ENCODE measurements around the gene DLEC1. TPM values are rescaled to one million over a fixed set of nuclear protein-coding genes. Genes with fewer than 3 reads are reported as not detected.

DLEC1 gene
- total and polyA plus RNA-seq, 7 donors, result 0.01 to 0.09 (median 0.05) TPM; not detected in 2

- ATAC-seq (no peak), DNase-seq (peak in 1 of 2 donors; percentile 48)
- no peaks in the 10 kb centered on the region for H3K27me3 ChIP-seq (ENCODE audit: insufficient read depth in 3 of 3, low read length in 2 of 3)
- H3K9me3 ChIP-seq, result no peaks in the 10 kb centered on the region
- H3K36me3 ChIP-seq (ENCODE audit: insufficient read depth in 1 of 2, low read depth in 1 of 2), result no peaks in the 10 kb centered on the region
- intact Hi-C loops (cut with DNase I), result no loop called here
- no peak for TF ChIP-seq CTCF (IDR thresholded peaks at IDR 0.05)
- peaks cover 4% of the 10 kb centered on the region for H3K4me1 ChIP-seq
- H3K27ac ChIP-seq, result no peak overlapping the region
- no peak overlapping the region for H3K4me3 ChIP-seq
- 87 to 93% (median 89%) methylated on average over 10 of the region's 10 CpGs for WGBS, 3 donors
Measured at GRCh38 chr3:37997342-37997741, 41.7 kb upstream of the DLEC1 start.

GRCh38 chr3:37997791-37998370 is 41.1 kb upstream of the DLEC1 start:
- H3K36me3 ChIP-seq (ENCODE audit: insufficient read depth in 1 of 2, low read depth in 1 of 2), result no peaks in the 10 kb centered on the region
- H3K27me3 ChIP-seq (ENCODE audit: insufficient read depth in 3 of 3, low read length in 2 of 3), result no peaks in the 10 kb centered on the region
- DNase-seq (peak in 1 of 2 donors; percentile 62), ATAC-seq (peak in 1 of 4 donors; percentile 1)
- WGBS, 3 donors, result 80 to 92% (median 89%) methylated on average over 6 of the region's 6 CpGs
- no peak overlapping the region for H3K27ac ChIP-seq
- intact Hi-C loops (cut with DNase I), result no loop called here
- no peak for TF ChIP-seq CTCF (IDR thresholded peaks at IDR 0.05)
- no peaks in the 10 kb centered on the region for H3K9me3 ChIP-seq
- no peak overlapping the region for H3K4me3 ChIP-seq
- H3K4me1 ChIP-seq, result peaks cover 4% of the 10 kb centered on the region

GRCh38 chr3:37999836-38000235 is 39.2 kb upstream of the DLEC1 start:
- Histone ChIP-seq H3K36me3 (ENCODE audit: insufficient read depth in 1 of 2, low read depth in 1 of 2) (no peaks in the 10 kb centered on the region), H3K27ac (no peak overlapping the region), H3K4me3 (no peak overlapping the region), H3K9me3 (no peaks in the 10 kb centered on the region), H3K4me1 (peaks cover 10% of the 10 kb centered on the region), H3K27me3 (ENCODE audit: insufficient read depth in 3 of 3, low read length in 2 of 3) (no peaks in the 10 kb centered on the region)
- TF ChIP-seq CTCF (IDR thresholded peaks at IDR 0.05), result no peak
- DNase-seq (no peak), ATAC-seq (no peak)
- intact Hi-C loops (cut with DNase I), result loop anchor here in 1 of 2 donors (10.0 kb wide), 1 partner anchor 145 kb away; no protein-coding TSS in a partner anchor
- WGBS, 3 donors, result 87 to 94% (median 92%) methylated on average over 6 of the region's 6 CpGs

- no peaks in the 10 kb centered on the region for H3K36me3 ChIP-seq (ENCODE audit: insufficient read depth in 1 of 2, low read depth in 1 of 2)
- no peak for TF ChIP-seq CTCF (IDR thresholded peaks at IDR 0.05)
- peaks cover 10% of the 10 kb centered on the region for H3K4me1 ChIP-seq
- ATAC-seq, result no peak
- H3K27ac ChIP-seq, result no peak overlapping the region
- no peak overlapping the region for H3K4me3 ChIP-seq
- DNase-seq, result no peak
- no peaks in the 10 kb centered on the region for H3K9me3 ChIP-seq
- 95 to 97% (median 96%) methylated on average over 6 of the region's 6 CpGs for WGBS, 3 donors
- no peaks in the 10 kb centered on the region for H3K27me3 ChIP-seq (ENCODE audit: insufficient read depth in 3 of 3, low read length in 2 of 3)
- intact Hi-C loops (cut with DNase I), result loop anchor here in 1 of 2 donors (10.0 kb wide), 1 partner anchor 146 kb away; no protein-coding TSS in a partner anchor
Measured at GRCh38 chr3:38000242-38000916, 38.6 kb upstream of the DLEC1 start.

All from psoas muscle (tissue), 8 donors.